OCI-LY3 (cell line): ENCODE data around the gene CTRB2.

ENCODE experiments used
- EZH2phosphoT487 ChIP-seq: fragments of 200-600 bp; shearing (Covaris generic); IDR thresholded peaks from 2 replicates; pipeline ENCODE4 v1.6.1; 2018; ENCODE audit warnings: antibody characterized with exemption, mixed run types, low read depth
- TF ChIP-seq, protein P1 (sequence below): fragments of 200-600, 300-600 bp; sonication (generic); IDR thresholded peaks from 2 replicates; pipeline ENCODE4 v1.5.1; 2014; ENCODE audit warnings: antibody characterized with exemption, low read length, low read depth

DNA sequence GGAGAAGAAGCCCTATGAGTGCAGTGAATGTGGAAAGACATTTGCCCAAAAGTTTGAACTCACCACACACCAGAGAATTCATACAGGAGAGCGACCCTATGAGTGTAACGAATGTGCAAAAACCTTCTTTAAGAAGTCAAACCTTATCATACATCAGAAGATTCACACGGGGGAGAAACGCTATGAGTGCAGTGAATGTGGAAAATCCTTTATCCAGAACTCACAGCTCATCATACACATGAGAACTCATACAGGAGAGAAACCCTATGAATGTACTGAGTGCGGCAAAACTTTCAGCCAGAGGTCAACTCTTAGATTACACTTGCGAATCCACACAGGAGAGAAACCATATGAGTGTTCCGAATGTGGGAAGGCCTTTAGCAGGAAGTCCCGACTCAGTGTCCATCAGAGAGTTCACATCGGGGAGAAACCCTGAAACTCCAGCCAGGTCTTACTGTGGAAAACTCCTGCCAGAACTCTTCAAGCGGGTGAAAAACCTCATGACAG lies 37.0 kb downstream of the CTRB2 start:
- TF ChIP-seq, protein P1, sequence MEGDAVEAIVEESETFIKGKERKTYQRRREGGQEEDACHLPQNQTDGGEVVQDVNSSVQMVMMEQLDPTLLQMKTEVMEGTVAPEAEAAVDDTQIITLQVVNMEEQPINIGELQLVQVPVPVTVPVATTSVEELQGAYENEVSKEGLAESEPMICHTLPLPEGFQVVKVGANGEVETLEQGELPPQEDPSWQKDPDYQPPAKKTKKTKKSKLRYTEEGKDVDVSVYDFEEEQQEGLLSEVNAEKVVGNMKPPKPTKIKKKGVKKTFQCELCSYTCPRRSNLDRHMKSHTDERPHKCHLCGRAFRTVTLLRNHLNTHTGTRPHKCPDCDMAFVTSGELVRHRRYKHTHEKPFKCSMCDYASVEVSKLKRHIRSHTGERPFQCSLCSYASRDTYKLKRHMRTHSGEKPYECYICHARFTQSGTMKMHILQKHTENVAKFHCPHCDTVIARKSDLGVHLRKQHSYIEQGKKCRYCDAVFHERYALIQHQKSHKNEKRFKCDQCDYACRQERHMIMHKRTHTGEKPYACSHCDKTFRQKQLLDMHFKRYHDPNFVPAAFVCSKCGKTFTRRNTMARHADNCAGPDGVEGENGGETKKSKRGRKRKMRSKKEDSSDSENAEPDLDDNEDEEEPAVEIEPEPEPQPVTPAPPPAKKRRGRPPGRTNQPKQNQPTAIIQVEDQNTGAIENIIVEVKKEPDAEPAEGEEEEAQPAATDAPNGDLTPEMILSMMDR, result no peak
- no peak for TF ChIP-seq EZH2phosphoT487
